Skeletal muscle cell (primary cell): ENCODE measurements around the gene COL10A1.

Experiments
- DNase-seq: peaks from one replicate; pipeline ENCODE4 v3.0.0-alpha.2; 2010; ENCODE audit warnings: low read depth
- H3K4me3 ChIP-seq: 2 replicates; pipeline ENCODE4 v1.5.1; 2011; ENCODE audit warnings: low read depth, mild to moderate bottlenecking, control low read depth, low read length, moderate library complexity

COL10A1 gene

GRCh38 chr6:116126032-116126431 is at the start of gene COL10A1:
Gene COL10A1 (minus strand): TSS chr6:116126132. CDS start chr6:116125492, 640 bp downstream.
- DNase-seq, result no peak
- no peak within 1 kb of the TSS for H3K4me3 ChIP-seq

DNA sequence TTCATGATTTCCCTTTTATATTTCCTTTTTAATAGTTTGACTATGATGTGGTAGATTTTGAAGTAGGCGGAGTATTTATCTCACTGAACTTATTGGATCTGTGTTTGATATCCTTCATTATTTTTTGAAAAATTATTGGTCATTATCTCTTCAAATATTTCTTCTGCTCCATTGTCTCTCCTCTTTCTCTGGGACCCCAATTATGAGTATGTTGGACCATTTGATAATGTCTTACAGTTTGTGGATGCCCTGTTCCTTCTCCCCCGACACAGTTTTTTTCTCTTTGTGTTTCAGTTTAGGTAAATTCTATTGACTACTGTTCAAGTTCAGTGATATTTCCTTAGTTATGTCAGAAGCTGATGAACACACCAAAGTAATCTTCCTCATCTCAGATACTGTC is 49.4 kb upstream of the COL10A1 start:
- no peak for DNase-seq

DNA sequence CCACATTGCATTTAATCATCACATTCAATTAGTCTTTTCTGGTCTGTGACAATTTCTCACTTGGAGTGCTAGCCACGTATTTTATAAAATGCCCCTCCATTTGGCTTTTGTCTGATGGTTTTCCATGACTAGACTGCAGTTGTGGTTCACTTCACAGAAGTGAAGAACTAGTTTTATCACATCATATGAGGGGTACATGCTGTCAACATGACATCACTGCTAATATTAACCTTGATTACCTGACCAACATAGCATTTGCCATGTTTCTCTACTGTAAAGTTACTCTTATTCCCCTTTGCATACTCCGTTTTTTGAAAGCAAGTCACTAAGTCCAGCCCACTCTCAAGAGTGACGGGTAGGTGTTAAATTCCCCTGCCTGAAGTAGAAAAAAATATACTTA is 48.0 kb upstream of the COL10A1 start:
- DNase-seq, result no peak
- H3K4me3 ChIP-seq, result no peak overlapping the region

More for the DNA sequence above, 49.4 kb upstream of the COL10A1 start:
- no peak overlapping the region for H3K4me3 ChIP-seq

DNA sequence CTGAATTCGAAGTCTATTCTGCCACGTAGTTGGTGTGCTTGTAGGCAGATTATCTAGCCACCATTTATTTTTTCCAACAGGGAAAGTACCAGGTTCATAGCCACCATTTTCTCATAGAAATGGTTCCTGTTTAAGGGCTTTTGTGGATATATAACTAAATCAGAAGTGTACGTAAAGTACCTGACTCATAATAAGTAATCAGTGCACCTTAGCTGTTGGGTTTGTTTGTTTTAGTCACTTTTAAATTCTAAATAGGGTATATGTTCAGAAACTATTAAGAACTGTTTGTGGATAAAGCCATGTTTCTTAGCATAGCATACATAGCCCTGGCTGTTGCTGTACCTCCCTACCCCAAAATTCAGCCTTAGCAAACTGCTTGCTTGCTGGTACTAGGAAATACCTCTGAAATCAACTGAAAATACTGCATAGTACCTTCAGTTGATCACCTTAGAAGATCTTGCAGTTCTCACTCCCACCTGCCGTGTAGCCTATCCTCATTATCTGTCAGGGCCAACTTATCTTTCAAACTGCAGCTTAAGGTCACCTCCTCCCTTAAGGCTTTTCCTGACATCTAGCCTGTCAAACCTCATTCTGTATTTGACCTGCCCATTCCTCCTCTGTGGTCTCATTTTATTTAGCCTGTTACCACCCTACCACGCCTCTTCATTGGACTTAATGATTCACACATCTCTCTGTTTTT is 44.6 kb upstream of the COL10A1 start:
- DNase-seq, result no peak
- no peak overlapping the region for H3K4me3 ChIP-seq

DNA sequence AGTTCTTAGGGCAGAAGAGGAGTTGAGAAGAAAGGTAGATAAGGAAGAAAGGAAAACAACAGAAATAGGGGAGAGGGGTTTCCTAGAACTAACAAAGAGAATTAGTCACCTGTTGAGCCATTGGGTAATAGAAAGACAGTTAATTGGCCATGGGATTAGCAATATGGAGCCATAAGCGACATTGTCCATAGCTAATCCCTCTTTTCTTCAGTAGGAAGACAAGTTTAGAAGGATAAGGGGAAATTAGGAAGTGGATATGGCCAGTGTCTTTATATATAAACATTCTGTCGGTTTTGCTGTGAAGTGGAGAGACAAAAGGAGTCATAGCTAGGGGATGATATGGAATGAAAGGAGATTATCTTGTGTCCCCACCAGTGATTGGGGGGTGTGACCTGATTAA is 43.9 kb upstream of the COL10A1 start:
- no peak overlapping the region for H3K4me3 ChIP-seq
- no peak for DNase-seq

GRCh38 chr6:116168148-116168547 is 42.2 kb upstream of the COL10A1 start:
- DNase-seq, result no peak
- H3K4me3 ChIP-seq, result no peak overlapping the region

DNA sequence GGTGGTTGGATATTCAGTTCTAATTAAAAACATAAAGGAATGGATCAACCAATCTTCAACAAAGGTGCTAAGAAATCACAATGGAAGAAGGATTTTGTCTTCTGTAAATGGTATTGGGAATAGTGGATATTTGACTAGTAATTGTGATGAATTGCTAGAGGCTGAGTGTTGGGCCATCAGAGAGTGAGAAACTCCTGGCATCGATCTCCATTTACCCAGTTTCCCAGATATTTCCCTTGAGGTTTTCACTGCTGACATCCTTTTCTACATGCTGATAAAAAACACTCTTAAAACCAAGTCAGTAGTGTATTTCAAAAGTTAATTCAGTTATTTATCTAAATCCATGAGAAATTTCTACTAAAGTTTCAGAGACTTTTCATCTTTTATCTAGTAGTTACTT is 40.4 kb upstream of the COL10A1 start:
- no peak for DNase-seq
- no peak overlapping the region for H3K4me3 ChIP-seq

- DNase-seq, result no peak
- no peak overlapping the region for H3K4me3 ChIP-seq
Measured at GRCh38 chr6:116165596-116165995, 39.7 kb upstream of the COL10A1 start.

DNA sequence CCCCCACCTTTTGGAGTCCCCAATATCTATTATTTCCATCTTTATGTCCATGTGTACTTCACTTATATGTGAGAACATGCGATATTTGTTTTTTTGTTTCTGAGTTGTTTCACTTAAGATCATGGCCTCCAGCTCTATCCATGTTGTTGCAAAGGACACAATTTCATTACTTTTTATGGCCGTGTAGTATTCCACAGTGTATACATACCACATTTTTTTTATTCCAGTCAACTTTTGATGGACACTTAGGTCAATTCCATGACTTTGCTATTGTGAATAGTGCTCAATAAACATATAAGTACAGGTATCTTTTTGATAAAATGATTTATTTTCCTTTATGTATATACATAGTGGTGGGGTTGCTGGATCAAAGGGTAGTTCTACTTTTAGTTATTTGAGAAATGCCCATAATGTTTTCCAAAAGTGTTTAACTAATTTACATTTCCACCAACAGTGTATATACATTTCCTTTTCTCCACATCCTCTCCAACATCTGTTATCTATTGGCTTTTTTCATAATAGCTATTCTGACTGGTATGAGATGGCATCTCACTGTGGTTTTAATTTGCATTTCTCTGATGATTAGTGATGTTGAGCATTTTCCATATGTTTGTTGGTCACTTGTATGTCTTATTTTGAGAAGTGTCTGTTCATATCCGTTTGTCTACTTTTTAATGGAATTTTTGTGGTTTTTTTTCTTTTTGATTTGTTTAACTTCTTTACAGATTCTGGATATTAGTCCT is 34.0 kb upstream of the COL10A1 start:
- DNase-seq, result no peak
- H3K4me3 ChIP-seq, result no peak overlapping the region

GRCh38 chr6:116158641-116159040 is 32.7 kb upstream of the COL10A1 start:
- no peak for DNase-seq
- H3K4me3 ChIP-seq, result no peak overlapping the region

DNA sequence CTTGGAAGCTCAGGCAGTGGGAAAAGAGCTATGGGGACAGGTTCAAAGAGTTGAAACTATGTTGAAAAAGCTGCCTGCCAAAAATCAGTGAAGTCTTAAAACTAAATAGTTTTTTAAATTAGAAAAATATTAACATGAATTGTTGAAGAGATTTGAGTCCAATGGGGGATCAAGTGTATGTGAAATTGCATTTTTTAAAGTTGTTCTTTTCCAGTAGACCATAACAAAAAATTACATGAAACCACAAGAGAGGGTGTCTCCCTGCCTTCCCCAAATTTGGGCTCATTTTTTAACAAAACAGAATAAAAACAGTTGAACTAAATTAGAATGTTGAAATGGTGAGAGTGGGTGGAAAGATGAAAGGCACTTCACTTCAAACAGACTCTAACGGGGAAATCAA is 31.5 kb upstream of the COL10A1 start:
- no peak overlapping the region for H3K4me3 ChIP-seq
- no peak for DNase-seq

- no peak for DNase-seq
Measured at GRCh38 chr6:116156405-116157326, 30.7 kb upstream of the COL10A1 start.

GRCh38 chr6:116154887-116155286 is 29.0 kb upstream of the COL10A1 start:
- H3K4me3 ChIP-seq, result no peak overlapping the region
- no peak for DNase-seq

More at GRCh38 chr6:116156405-116157326, 30.7 kb upstream of the COL10A1 start:
- no peak overlapping the region for H3K4me3 ChIP-seq

- DNase-seq, result no peak
Measured at GRCh38 chr6:116152620-116153019, 26.7 kb upstream of the COL10A1 start.

GRCh38 chr6:116145803-116146675 is 20.1 kb upstream of the COL10A1 start:
- no peak overlapping the region for H3K4me3 ChIP-seq
- no peak for DNase-seq

More at GRCh38 chr6:116152620-116153019, 26.7 kb upstream of the COL10A1 start:
- no peak overlapping the region for H3K4me3 ChIP-seq

- H3K4me3 ChIP-seq, result no peak overlapping the region
- DNase-seq, result peak; percentile 76
Measured at GRCh38 chr6:116144605-116145004, 18.7 kb upstream of the COL10A1 start.

DNA sequence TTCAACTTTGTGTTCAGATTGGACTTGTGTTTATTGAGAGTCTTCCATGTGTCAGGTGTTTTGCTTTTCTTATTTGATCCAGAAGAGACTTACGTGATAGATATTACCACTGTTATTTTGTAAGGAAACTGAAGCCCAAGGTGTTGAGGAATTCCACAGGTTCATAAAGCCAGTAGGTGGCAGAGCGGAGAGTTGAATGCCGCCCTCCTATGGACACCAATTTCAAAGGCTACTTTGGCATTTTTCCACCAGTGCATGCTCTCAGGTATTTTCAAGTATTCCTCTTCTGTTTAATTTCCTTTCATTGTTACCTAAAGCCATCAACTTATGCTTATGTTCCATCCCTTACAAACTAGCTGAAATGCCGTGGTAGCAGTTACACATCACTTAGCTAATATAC is 14.0 kb upstream of the COL10A1 start:
- H3K4me3 ChIP-seq, result no peak overlapping the region

DNA sequence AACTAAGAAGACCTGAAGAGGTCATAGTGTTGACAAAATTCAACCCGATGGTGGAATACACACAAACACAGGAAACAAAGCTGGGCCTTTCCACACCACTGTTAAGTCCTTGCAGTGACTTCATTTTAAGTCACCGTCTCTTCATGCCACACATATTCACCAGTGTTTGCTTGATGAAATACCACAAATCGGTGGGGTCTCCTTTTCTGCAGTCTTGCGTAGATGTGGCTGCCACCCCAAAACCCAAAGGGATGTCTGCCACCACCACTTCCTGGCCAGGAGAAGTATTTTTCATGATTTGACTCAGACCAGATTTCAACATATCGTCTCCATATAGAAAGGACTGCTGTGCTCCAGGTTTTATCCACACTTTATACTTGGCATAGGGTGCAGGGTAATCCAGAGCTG is 11.0 kb upstream of the COL10A1 start:
- no peak overlapping the region for H3K4me3 ChIP-seq
- no peak for DNase-seq

More for the DNA sequence above, 14.0 kb upstream of the COL10A1 start:
- DNase-seq, result no peak

- no peak overlapping the region for H3K4me3 ChIP-seq
- no peak for DNase-seq
Measured at GRCh38 chr6:116136373-116136772, 10.4 kb upstream of the COL10A1 start.
